Measurements from ENCODE around the gene DPEP2. TPM values are rescaled to one million over a fixed set of nuclear protein-coding genes. Genes with fewer than 3 reads are reported as not detected.
"Not testable (repeated sequence)": the region's sequence is repeated elsewhere in the genome, so short reads cannot be mapped to it uniquely, and the experiment has no call there.

Gene DPEP2
- total RNA-seq, 2 experiments from 2014 or later: 17.5 to 18.1 TPM

DNA sequence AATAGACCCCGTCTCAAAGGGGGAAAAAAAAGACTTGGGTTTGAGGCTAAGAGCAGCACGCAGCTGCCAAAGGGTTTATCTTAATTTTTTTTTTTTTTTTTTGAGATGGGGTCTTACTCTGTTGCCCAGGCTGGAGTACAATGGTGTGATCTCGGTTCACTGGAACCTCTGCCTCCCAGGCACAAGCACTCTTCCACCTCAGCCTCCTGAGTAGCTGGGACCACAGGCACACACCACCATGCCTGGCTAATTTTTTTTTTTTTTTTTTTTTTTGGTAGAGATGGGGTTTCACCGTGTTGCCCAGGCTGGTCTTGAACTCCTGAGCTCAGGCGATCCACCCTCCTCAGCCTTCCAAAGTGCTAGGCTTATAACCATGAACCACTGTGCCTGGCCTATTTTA, 61.6 kb downstream of the DPEP2 start:
- peaks cover 52% of the 10 kb centered on the region for H3K36me3 Mint-ChIP-seq (ENCODE audit: low read depth)
- peaks cover 56% of the 10 kb centered on the region for H3K4me1 Mint-ChIP-seq
- POLR2A ChIA-PET: interaction anchor here (3.1 to 3.9 kb wide), 3 partner anchors 46 to 105 kb away, joined by 22 to 32 read pairs (median 28); partner anchors contain the start of gene PSKH1
- CTCF ChIA-PET: interaction anchor here (0.7 to 4.3 kb wide), 5 partner anchors 9 to 153 kb away, joined by 3 to 22 read pairs (median 6); partner anchors contain the start of gene NRN1L
- H3K9me3 Mint-ChIP-seq, DNase-seq, H3K27me3 Mint-ChIP-seq: not testable (repeated sequence)
- peak overlapping the region; percentile 97 for H3K27ac Mint-ChIP-seq
- H3K4me3 Mint-ChIP-seq: peak overlapping the region; percentile 100

Other genes with a start within 250 kb of the DPEP2 start
- 10 to 100 TPM; 23.2 to 24.3 TPM for gene RANBP10, start 192.9 kb downstream of the DPEP2 start, total RNA-seq
- under 1 TPM; 0.20 to 0.25 TPM for gene TSNAXIP1, start 192.6 kb downstream of the DPEP2 start, total RNA-seq
- 10 to 100 TPM; 40.6 to 42.3 TPM for gene THAP11, start 157.2 kb downstream of the DPEP2 start, total RNA-seq
- 100 to 1,000 TPM in 1 of 2 experiments, 10 to 100 TPM in 1; 96.4 to 101 TPM for gene NUTF2, start 152.6 kb downstream of the DPEP2 start, total RNA-seq
- 10 to 100 TPM; 50.2 to 53.5 TPM for gene CENPT, start 151.8 kb downstream of the DPEP2 start, total RNA-seq
- gene EDC4, start 126.4 kb downstream of the DPEP2 start, total RNA-seq: 10 to 100 TPM; 98.4 to 99.3 TPM
- 1 to 10 TPM in 1 of 2 experiments, under 1 TPM in 1; 0.76 to 1.3 TPM for gene NRN1L, start 114.6 kb downstream of the DPEP2 start, total RNA-seq
- gene PSKH1, start 106.2 kb downstream of the DPEP2 start, total RNA-seq: 10 to 100 TPM; 19.0 TPM
- gene CTRL, start 67.6 kb downstream of the DPEP2 start, total RNA-seq: 1 to 10 TPM; 4.5 to 5.0 TPM
- 100 to 1,000 TPM; 236 to 241 TPM for gene PSMB10, start 62.6 kb downstream of the DPEP2 start, total RNA-seq
- gene LCAT, start 55.4 kb downstream of the DPEP2 start, total RNA-seq: 10 to 100 TPM; 10.7 to 14.8 TPM
- gene SLC12A4, start 30.8 kb downstream of the DPEP2 start, total RNA-seq: 10 to 100 TPM; 37.9 to 40.0 TPM
- under 1 TPM in 1 of 2 experiments, not detected in 1; 0.20 TPM for gene DPEP3, start 19.0 kb downstream of the DPEP2 start, total RNA-seq
- gene DPEP2NB, start 16.4 kb upstream of the DPEP2 start, total RNA-seq: not detected
- 10 to 100 TPM; 11.6 to 12.3 TPM for gene DDX28, start 23.7 kb upstream of the DPEP2 start, total RNA-seq
- gene DUS2, start 23.8 kb upstream of the DPEP2 start, total RNA-seq: 10 to 100 TPM; 23.8 to 24.4 TPM
- gene NFATC3, start 85.9 kb upstream of the DPEP2 start, total RNA-seq: 100 to 1,000 TPM; 208 to 209 TPM
- not detected for gene ESRP2, start 236.6 kb upstream of the DPEP2 start, total RNA-seq
- gene PLA2G15, start 245.9 kb upstream of the DPEP2 start, total RNA-seq: 1 to 10 TPM; 7.4 to 7.5 TPM

Measured in activated CD4-positive, alpha-beta memory T cell treated with anti-CD3 and anti-CD28 coated beads, Interleukin-2, amount 10 ng/mL, durations not matched to agents 7 days and 5 days (primary cell).